HEK293T (cell line): Measurements from ENCODE around the gene NT5C2.

Experiments
- CTCF ChIA-PET: fragments of 350-600 bp; formaldehyde crosslinking; extraction: SDS; loops from one replicate; lab custom pipeline; 2021; ENCODE audit warnings: antibody characterized with exemption, inconsistent platforms; lab: Yijun Ruan, JAX
- POLR2A ChIA-PET: fragments of 350-600 bp; formaldehyde crosslinking; extraction: SDS; loops from one replicate; lab custom pipeline; 2020; ENCODE audit warnings: antibody characterized with exemption, inconsistent platforms; lab: Yijun Ruan, JAX
- DNase-seq: peaks from one replicate; pipeline ENCODE4 v3.0.0; 2012; ENCODE audit warnings: mixed read lengths; ENCODE audit errors: extremely low spot score
- ARNT ChIP-seq: fragments of 450-650 bp; IDR thresholded peaks from 2 replicates; pipeline ENCODE4 v1.6.1; 2017; ENCODE audit warnings: mild to moderate bottlenecking
- BHLHE40 ChIP-seq: fragments of 450-650 bp; IDR thresholded peaks from 2 replicates; pipeline ENCODE4 v1.6.1; 2016; ENCODE audit warnings: mild to moderate bottlenecking, moderate library complexity, borderline replicate concordance
- CTBP1 ChIP-seq: fragments of 450-650 bp; IDR thresholded peaks from 2 replicates; pipeline ENCODE4 v1.6.1; 2016; ENCODE audit warnings: borderline replicate concordance
- ELF4 ChIP-seq: fragments of 450-650 bp; IDR thresholded peaks from 2 replicates; pipeline ENCODE4 v1.6.1; 2017; ENCODE audit warnings: antibody characterized with exemption
- FOXA1 ChIP-seq: fragments of 450-650 bp; IDR thresholded peaks from 2 replicates; pipeline ENCODE4 v1.6.1; 2016; ENCODE audit warnings: mild to moderate bottlenecking
- FOXK2 ChIP-seq: fragments of 450-650 bp; IDR thresholded peaks from 2 replicates; pipeline ENCODE4 v1.6.1; 2016; ENCODE audit warnings: mild to moderate bottlenecking
- FOXM1 ChIP-seq: fragments of 450-650 bp; IDR thresholded peaks from 2 replicates; pipeline ENCODE4 v1.6.1; 2017; ENCODE audit warnings: mild to moderate bottlenecking, borderline replicate concordance
- HDGF ChIP-seq: fragments of 450-650 bp; IDR thresholded peaks from 2 replicates; pipeline ENCODE4 v1.6.1; 2017; ENCODE audit warnings: antibody characterized with exemption, borderline replicate concordance
- L3MBTL2 ChIP-seq: fragments of 450-650 bp; conservative IDR thresholded peaks from 2 replicates; pipeline ENCODE4 v1.6.1; 2016; ENCODE audit warnings: mild to moderate bottlenecking
- LEF1 ChIP-seq: fragments of 450-650 bp; IDR thresholded peaks from 2 replicates; pipeline ENCODE4 v1.6.1; 2017; ENCODE audit warnings: mild to moderate bottlenecking, borderline replicate concordance
- NFRKB ChIP-seq: fragments of 450-650 bp; IDR thresholded peaks from 2 replicates; pipeline ENCODE4 v1.6.1; 2016; ENCODE audit warnings: mild to moderate bottlenecking, moderate library complexity
- SP1 ChIP-seq: fragments of 450-650 bp; IDR thresholded peaks from 2 replicates; pipeline ENCODE4 v1.6.1; 2017
- SUZ12 ChIP-seq: fragments of 450-650 bp; IDR thresholded peaks from 2 replicates; pipeline ENCODE4 v1.6.1; 2016; ENCODE audit warnings: mild to moderate bottlenecking
- TARDBP ChIP-seq: fragments of 450-650 bp; IDR thresholded peaks from 2 replicates; pipeline ENCODE4 v1.6.1; 2016
- ZNF384 ChIP-seq: fragments of 450-650 bp; IDR thresholded peaks from 2 replicates; pipeline ENCODE4 v1.6.1; 2016
- TF ChIP-seq, protein P1 (sequence below): fragments of 450-650 bp; IDR thresholded peaks from 2 replicates; pipeline ENCODE4 v1.6.1; 2016

NT5C2 gene

DNA sequence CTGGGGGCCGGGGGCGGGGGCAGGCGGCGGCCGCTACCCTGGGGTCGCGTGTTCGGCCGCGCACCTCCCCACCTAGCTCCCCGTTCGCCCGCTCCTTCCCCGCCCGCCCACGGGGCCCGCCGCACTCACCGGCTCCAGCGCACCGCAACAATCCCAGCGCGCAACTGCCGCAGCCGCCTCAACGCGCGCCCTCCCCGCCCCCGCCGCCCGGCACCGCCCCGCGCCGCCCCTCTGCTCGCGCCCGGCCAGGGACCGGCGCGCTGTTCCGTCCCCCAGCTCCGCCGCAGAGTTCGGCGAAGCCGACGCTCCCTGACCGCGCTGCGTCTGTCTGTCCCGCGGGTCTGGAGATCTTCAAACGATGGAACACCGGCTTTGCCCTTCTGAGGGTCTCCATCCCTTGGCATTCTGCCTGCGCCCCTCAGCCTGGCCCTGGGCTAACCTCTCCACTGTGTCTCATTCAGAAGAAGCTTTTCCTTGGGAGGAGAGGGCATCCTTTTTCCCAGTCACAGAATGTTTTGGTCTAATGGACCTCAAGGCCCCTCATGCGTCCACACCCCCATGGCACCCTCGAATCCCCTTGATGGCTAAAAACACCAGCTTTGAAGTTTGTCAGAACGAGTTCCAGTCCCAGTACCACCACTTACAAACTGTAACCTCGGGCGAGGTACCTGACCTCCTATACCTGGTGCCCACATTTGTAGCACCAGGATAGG lies at the start of gene NT5C2:
NT5C2 (minus strand) TSS at position 166 of the 713 bp plus-strand sequence. CDS start 18,314 bp downstream, outside the sequence.
- peak; percentile 93 for DNase-seq

DNA sequence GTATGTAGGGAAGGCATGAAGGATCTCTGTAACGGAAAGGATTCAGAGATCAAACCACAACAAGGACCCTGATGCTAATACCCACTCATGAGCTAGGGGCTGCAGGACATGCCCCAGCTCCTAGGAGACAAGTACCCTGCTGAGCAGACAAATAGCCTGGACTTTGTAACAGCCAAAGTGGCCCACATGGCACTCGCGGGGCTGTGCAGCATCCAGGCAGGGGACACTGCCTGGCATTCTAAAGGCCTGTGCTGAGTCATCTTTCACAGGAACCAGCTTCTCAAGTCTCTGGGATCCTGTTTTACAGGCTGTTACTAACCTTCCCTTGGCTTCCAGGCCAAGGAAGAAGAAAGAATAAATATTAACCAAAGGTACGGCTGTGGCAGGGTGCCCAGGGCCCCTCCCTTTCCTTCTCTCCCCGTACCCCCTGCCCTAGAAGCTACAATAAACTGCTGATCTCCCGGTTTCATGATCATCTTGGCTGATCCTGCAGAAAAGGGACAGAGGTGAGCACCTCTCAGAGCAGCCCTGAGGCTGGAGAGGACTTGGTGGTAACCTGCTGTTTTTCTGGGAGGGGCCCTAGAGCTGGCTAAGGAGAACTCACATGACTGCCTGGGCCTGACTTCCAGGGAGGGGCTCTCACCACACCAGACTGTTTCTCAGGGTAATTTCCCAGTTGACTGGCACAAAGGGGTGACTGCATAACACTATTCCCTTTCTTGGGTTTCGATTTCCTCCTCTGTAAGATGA lies 48.4 kb upstream of the NT5C2 start:
- TF ChIP-seq FOXA1 (no peak), FOXM1 (no peak), LEF1 (no peak), L3MBTL2 (no peak), SUZ12 (no peak), FOXK2 (no peak), TARDBP (no peak), ZNF384 (no peak), BHLHE40 (no peak), ARNT (no peak), CTBP1 (no peak), HDGF (no peak), NFRKB (no peak), SP1 (no peak), ELF4 (no peak)
- TF ChIP-seq, protein P1, sequence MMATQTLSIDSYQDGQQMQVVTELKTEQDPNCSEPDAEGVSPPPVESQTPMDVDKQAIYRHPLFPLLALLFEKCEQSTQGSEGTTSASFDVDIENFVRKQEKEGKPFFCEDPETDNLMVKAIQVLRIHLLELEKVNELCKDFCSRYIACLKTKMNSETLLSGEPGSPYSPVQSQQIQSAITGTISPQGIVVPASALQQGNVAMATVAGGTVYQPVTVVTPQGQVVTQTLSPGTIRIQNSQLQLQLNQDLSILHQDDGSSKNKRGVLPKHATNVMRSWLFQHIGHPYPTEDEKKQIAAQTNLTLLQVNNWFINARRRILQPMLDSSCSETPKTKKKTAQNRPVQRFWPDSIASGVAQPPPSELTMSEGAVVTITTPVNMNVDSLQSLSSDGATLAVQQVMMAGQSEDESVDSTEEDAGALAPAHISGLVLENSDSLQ: no peak
- DNase-seq: no peak
- CTCF ChIA-PET: interaction anchor here (0.6 kb wide), 2 partner anchors 30 to 132 kb away, joined by 3 read pairs; no protein-coding TSS in a partner anchor
- POLR2A ChIA-PET: no interaction called here

More for the DNA sequence above, at the start of gene NT5C2:
- ChIA-PET POLR2A (interaction anchor here (0.6 to 1.6 kb wide), 6 partner anchors 11 to 92 kb away, joined by 3 to 6 read pairs (median 4); no protein-coding TSS in a partner anchor), CTCF (interaction anchor here (1.6 kb wide), 1 partner anchor 51 kb away, joined by 6 read pairs; no protein-coding TSS in a partner anchor)
- TF ChIP-seq ARNT (no peak), FOXM1 (no peak), SP1 (no peak), L3MBTL2 (no peak), HDGF (no peak), ELF4 (no peak), TARDBP (no peak), LEF1 (no peak), CTBP1 (no peak), BHLHE40 (no peak), FOXK2 (no peak), ZNF384 (no peak), FOXA1 (no peak), SUZ12 (no peak), NFRKB (no peak)
- TF ChIP-seq, protein P1: no peak

DNA sequence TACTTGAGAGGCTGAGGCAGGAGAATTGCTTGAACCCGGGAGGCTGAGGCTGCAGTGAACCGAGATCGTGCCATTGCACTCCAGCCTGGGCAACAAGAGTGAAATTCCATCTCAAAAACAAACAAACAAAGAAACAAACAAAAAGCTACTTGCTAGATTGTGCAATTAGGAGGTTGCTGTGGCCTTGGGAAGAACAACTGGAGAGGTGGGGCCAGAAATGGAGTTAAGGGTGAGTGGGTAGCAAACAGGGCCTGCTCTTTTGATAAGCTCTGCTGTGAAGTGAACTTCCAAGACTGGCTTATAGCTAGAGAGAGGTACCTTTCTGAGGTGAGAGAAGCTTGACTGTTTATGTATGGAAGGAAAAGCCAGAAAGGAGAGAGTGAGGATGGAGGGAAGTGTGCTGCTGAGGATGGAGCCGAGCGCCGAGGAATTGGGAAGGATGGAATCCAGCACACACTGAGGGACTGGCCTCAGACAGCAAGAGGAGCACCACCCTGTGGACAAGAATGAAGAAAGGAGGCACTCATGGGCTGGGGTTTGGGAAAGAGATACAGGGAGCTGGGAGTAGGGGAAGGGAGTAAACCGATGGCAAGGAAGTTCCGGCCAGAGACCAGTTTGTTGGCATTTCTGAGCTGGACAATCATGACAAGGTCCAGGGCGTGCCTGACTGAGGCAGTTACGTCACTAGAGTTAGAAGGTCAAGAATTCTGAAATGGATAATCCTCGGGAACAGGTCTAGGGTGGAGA lies 45.6 kb upstream of the NT5C2 start:
- POLR2A ChIA-PET: interaction anchor here (0.6 kb wide), 1 partner anchor 79 kb away, joined by 3 read pairs; no protein-coding TSS in a partner anchor
- CTCF ChIA-PET: interaction anchor here (0.6 to 1.6 kb wide), 8 partner anchors 10 to 321 kb away, joined by 3 to 6 read pairs (median 3); partner anchors contain the start of gene CNNM2
- DNase-seq: peak; percentile 36

DNA sequence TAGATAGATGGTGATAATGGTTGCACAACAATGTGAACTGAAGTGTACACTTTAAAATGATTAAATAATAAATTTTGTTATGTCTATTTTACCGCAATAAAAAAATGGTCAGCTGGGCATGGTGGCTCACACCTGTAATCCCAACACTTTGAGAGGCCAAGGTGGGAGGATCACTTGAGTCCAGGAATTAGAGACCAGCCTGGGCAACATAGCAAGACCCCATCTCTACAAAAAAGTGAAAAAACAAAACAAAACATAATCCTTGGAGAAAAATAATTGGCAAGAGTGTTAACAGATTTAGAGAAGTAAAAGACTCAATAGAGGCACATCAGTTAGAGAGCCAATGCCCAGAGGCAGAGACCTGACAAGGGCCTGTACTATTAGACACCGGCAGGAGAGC lies 42.7 kb upstream of the NT5C2 start:
- no peak for TF ChIP-seq TARDBP
- no peak for TF ChIP-seq HDGF
- no peak for TF ChIP-seq BHLHE40
- ChIA-PET POLR2A (no interaction called here), CTCF (interaction anchor here (1.4 kb wide), 1 partner anchor 9 kb away, joined by 3 read pairs; the partner anchor contains the start of gene RPEL1)
- DNase-seq: no peak

More for the DNA sequence above, 45.6 kb upstream of the NT5C2 start:
- no peak for TF ChIP-seq FOXA1
- no peak for TF ChIP-seq ARNT
- TF ChIP-seq, protein P1: no peak
- TF ChIP-seq SUZ12: no peak
- TF ChIP-seq HDGF: no peak
- TF ChIP-seq FOXK2: no peak
- no peak for TF ChIP-seq TARDBP
- TF ChIP-seq NFRKB: no peak
- TF ChIP-seq SP1: no peak
- TF ChIP-seq ELF4: no peak

DNA sequence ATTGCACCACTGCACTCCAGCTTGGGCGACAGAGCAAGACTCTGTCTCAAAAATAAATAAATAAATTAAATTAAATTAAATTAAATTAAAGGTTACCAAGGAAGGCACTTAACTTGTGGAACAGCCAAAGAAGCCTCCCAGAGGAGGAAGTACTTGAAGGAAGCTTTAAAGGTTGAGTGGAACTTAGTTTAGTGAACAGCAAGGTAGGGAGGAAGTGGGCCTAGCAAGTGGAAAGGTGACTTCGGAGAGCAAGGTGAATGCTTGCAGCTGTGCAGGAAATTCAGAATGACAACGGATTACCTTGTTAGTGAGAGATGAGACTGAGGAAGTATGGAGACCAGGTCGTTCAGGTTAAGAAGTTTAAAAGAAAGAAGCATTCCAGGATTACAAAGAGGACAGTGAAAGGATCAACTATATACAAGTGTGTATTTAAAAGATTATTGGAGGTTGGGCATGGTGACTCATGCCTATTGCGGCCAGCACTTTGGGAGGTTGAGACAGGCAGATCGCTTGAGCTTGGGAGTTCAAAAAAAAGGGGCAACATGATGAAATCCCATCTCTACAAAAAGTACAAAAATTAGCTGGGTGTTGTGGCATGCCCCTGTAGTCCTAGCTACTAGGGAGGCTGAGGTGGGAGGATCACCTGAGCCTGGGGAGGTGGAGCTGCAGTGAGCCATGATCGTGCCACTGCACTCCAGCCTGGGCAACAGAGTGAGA lies 39.9 kb upstream of the NT5C2 start:
- CTCF ChIA-PET: no interaction called here
- no peak for TF ChIP-seq L3MBTL2
- no peak for TF ChIP-seq SUZ12
- TF ChIP-seq TARDBP: no peak
- no peak for TF ChIP-seq NFRKB
- no peak for TF ChIP-seq CTBP1
- TF ChIP-seq SP1: no peak
- TF ChIP-seq HDGF: no peak
- no peak for TF ChIP-seq ZNF384
- no peak for TF ChIP-seq ARNT
- TF ChIP-seq FOXA1: no peak
- POLR2A ChIA-PET: no interaction called here
- no peak for DNase-seq
